GM12872 (cell line): ENCODE measurements around the gene BPI.

Experiments
- CTCF ChIP-seq: IDR thresholded peaks from 3 replicates; pipeline ENCODE4 v1.5.1; 2011; ENCODE audit warnings: low read depth, mild to moderate bottlenecking, low read length, moderate library complexity; ENCODE audit not compliant: insufficient read depth

The BPI gene

GRCh38 chr20:38339997-38340396, 36.0 kb downstream of the BPI start:
- no peak for TF ChIP-seq CTCF

DNA sequence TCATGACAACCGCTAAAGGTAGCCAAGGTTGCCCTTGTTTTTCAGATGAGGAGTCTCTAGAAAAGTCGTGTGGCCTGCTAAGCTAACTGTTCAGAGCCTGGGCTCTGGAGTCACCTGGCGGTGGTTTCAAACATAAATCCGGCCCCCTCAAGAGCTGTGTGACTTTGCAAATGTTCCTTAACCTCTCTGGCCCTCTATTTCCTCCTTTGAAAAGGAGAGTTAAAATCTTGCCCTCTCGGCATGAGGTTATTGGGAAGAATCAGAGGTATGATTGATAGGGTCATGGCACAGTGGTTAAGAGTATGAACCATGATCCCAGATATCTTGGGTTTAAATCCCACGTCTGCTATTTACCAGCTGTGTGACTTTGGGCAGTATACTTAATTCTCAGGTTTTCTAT, 36.7 kb downstream of the BPI start:
- TF ChIP-seq CTCF: no peak

- TF ChIP-seq CTCF: no peak
These were observed 38.3 kb downstream of the BPI start for GRCh38 chr20:38342216-38342615.

DNA sequence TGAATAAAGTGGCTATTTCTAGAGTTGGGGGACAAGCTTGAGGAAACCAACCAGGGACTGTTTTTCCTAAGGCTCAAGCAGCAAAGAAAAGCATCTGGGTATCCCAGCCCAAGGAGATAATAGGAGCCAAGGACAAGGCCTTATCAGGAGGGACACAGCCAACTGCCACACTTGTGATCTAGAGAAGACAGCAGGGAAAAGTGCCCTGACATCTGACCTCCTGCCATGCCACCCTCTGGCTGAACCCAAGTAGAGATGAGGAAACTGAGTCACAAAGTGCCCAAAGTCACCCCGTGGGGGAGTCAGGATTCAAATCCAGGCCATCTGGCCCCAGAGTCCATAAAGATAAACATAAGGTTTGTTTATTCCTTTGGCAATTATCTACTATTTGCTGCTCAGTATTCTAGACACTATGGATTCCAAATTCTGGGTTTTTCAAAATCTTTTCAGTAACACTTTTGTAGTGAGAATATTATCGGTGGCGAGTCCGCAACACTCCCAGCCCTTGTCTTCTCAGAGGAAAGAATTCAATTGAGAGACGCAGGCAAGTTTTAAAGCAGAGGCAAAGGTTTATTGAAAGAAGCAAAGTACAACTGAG, 38.9 kb downstream of the BPI start:
- TF ChIP-seq CTCF: no peak

DNA sequence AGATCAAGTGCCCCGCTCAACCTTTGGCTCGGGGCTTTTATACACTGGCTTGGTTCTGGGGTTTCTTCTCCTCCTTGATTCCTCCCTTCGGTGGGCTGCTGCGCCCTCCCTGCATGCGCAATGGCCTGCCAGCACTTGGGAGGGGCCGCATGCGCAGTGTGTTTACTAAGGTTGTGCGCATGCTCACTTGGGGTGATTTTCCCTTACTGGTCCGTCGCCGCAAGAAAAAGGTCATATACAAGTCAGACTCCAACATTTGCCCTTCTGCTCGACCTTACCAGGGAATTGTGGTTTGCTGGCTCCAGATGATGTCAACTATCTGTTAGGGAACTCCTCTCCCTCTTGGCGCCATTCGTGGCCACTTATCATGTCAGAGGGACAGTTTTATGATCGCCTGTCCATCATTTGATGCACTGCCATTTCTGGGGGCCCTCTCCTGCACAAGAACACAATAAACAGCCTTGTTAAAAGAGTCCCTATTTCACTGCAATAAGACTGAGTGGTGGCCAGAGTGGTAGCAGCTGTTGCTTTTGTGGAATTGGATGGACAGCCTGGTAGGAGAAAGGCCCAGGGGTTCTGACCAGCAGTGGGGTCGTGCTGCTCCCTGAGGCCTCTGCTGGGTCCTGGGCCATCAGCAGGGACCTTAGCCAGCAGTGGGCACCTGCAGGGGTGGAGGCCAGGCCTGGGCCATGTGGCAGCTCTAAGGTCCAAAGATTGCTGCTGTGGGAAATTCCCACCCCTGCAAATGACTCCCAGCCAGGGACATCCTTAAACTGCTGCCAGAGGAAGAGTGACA, 39.6 kb downstream of the BPI start:
- TF ChIP-seq CTCF: no peak

DNA sequence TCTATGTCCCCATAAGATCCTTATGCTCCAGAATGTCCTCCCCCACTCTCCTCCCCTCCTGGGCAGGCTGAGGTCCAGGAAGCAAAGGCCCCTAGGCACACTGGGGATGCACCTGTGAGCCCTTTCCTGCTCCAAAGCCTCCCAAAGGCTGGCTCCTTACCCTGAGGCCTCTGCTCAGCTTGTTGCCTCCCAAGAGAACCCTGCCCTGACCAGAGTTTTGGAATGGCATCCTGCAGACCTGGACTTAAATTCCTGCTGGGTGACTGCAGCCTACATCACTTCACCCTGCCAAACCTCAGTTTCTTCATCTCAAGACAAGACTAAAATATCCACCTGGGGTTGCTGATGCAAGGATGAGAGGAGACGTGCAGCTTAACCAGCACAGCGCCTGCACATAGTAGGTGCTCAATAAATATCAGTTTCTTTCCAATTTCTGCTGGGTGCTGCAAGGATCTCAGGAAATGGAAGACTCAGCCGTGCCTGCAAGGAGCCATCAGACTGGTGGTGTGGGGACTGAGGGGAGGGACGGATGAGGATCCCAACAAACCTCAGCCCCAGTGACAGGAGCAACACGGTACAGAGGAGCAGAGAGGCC, 40.2 kb downstream of the BPI start:
- TF ChIP-seq CTCF: no peak

DNA sequence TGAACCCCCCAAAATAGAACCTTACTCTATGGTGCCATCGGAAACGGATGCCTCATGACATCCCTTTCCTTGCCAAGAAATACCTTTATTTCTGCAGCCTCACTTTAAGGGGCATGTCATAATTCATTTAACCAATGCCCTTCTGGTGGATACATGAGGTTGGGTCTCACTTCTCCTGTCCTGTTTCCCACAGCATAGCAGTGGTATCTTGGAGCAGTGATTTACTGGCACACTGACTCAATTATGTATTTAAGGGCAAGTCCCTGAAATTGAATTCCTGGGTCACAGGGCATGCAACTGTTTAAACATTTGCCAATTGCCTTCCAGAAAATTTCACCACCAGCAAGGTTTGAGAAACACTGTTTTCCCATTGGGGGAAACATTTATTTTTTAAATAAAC, 41.7 kb downstream of the BPI start:
- no peak for TF ChIP-seq CTCF
